Cardiac muscle cell (in vitro differentiated cells and primary cell): Measurements from ENCODE around the gene DRAM2. TPM values are rescaled to one million over a fixed set of nuclear protein-coding genes. Genes with fewer than 3 reads are reported as not detected.

Experiments
- DNase-seq, 2 donors: peaks; one replicate each; pipeline versions ENCODE4 v3.0.0 to v3.0.0-alpha.2; 2010 to 2017; ENCODE audit warnings: low read depth in 1 of 2, low spot score in 1 of 2
- H3K27ac ChIP-seq: fragments of 200-600 bp; sonication (generic); 2 replicates; pipeline ENCODE4 v1.5.1; 2016
- H3K27me3 ChIP-seq: fragments of 200-600 bp; sonication (generic); 2 replicates; pipeline ENCODE4 v1.6.0; 2016; ENCODE audit warnings: control low read depth
- H3K36me3 ChIP-seq: fragments of 200-600 bp; sonication (generic); 2 replicates; pipeline ENCODE4 v1.5.1; 2016; ENCODE audit warnings: control low read depth
- H3K4me1 ChIP-seq: fragments of 200-600 bp; sonication (generic); 2 replicates; pipeline ENCODE4 v1.8.1; 2017; ENCODE audit warnings: low read depth, mild to moderate bottlenecking, mixed run types
- H3K4me3 ChIP-seq: fragments of 200-600 bp; sonication (generic); 2 replicates; pipeline ENCODE4 v1.5.1; 2016; ENCODE audit warnings: mild to moderate bottlenecking
- H3K9me3 ChIP-seq: fragments of 200-600 bp; sonication (generic); 2 replicates; pipeline ENCODE4 v1.5.1; 2017; ENCODE audit warnings: low read depth, mild to moderate bottlenecking, control low read depth
- polyA plus RNA-seq: library from polyadenylated mRNA; unstranded; fragments of >200 nt; fragmentation: Nextera tagmentation; extraction: Ambion mirVana; gene quantifications from 2 replicates; pipeline ENCODE4 v1.2.1, GENCODE V29; 2016
- total RNA-seq: library from RNA; depleted of rRNA; stranded (reverse); fragments of >200 nt; gene quantifications from 2 replicates; pipeline ENCODE4 v1.2.3, GENCODE V29; 2016
- TF ChIP-seq, protein P1 (sequence below): IDR thresholded peaks from 2 replicates; pipeline ENCODE4 v1.5.1; 2012; ENCODE audit warnings: low read depth, mild to moderate bottlenecking, low read length

DRAM2 gene
- total RNA-seq (51.6 and 64.7 TPM in 2 replicates), polyA plus RNA-seq (69.2 and 110 TPM in 2 replicates)

- TF ChIP-seq, protein P1, sequence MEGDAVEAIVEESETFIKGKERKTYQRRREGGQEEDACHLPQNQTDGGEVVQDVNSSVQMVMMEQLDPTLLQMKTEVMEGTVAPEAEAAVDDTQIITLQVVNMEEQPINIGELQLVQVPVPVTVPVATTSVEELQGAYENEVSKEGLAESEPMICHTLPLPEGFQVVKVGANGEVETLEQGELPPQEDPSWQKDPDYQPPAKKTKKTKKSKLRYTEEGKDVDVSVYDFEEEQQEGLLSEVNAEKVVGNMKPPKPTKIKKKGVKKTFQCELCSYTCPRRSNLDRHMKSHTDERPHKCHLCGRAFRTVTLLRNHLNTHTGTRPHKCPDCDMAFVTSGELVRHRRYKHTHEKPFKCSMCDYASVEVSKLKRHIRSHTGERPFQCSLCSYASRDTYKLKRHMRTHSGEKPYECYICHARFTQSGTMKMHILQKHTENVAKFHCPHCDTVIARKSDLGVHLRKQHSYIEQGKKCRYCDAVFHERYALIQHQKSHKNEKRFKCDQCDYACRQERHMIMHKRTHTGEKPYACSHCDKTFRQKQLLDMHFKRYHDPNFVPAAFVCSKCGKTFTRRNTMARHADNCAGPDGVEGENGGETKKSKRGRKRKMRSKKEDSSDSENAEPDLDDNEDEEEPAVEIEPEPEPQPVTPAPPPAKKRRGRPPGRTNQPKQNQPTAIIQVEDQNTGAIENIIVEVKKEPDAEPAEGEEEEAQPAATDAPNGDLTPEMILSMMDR: no peak
- Histone ChIP-seq H3K9me3 (no peaks in the 10 kb centered on the region), H3K36me3 (peaks cover 27% of the 10 kb centered on the region), H3K27ac (peak within 1 kb of the TSS; percentile 90), H3K27me3 (no peaks in the 10 kb centered on the region), H3K4me1 (peaks cover 11% of the 10 kb centered on the region), H3K4me3 (peak within 1 kb of the TSS; percentile 64)
- DNase-seq: peak; percentile 96 to 98
These were observed at the start of gene DRAM2, which contains the start of gene CEPT1 for GRCh38 chr1:111139956-111140679. Gene DRAM2, minus strand, starts transcription at chr1:111140093. Its CDS starts 8,539 bp downstream, at chr1:111131554. Gene CEPT1, plus strand, starts transcription at chr1:111140223. Its CDS starts 7,492 bp downstream, at chr1:111147715.

GRCh38 chr1:111184663-111185062 is 44.8 kb upstream of the DRAM2 start:
- peaks cover 36% of the 10 kb centered on the region for H3K36me3 ChIP-seq
- TF ChIP-seq, protein P1: no peak
- no peaks in the 10 kb centered on the region for H3K9me3 ChIP-seq
- no peak overlapping the region for H3K27ac ChIP-seq
- H3K4me3 ChIP-seq: no peak overlapping the region
- no peaks in the 10 kb centered on the region for H3K4me1 ChIP-seq
- DNase-seq: no peak
- no peaks in the 10 kb centered on the region for H3K27me3 ChIP-seq

- Histone ChIP-seq H3K36me3 (peaks cover 36% of the 10 kb centered on the region), H3K9me3 (no peaks in the 10 kb centered on the region), H3K4me1 (no peaks in the 10 kb centered on the region), H3K4me3 (no peak overlapping the region), H3K27me3 (no peaks in the 10 kb centered on the region), H3K27ac (no peak overlapping the region)
- DNase-seq: no peak
- TF ChIP-seq, protein P1: no peak
These were observed 43.6 kb upstream of the DRAM2 start for GRCh38 chr1:111183308-111184069.

DNA sequence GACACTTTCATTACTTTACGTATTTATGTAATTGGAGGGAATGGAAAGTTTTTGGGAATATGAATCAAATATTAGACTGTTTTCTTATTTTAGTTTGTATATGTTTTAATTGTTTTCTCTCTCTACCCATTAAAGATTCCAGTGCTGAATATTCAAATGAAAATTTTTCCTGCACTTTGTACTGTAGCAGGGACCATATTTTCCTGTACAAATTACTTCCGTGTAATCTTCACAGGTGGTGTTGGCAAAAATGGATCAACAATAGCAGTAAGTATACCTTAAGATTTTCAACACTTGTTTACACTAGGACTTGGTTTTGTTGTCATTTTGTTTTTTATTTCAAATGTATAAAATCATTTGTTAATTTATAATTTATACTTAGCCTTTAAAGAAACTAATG is 42.2 kb upstream of the DRAM2 start:
- TF ChIP-seq, protein P1: no peak
- no peaks in the 10 kb centered on the region for H3K4me1 ChIP-seq
- no peak overlapping the region for H3K4me3 ChIP-seq
- H3K36me3 ChIP-seq: peaks cover 37% of the 10 kb centered on the region
- DNase-seq: no peak
- no peaks in the 10 kb centered on the region for H3K27me3 ChIP-seq
- no peaks in the 10 kb centered on the region for H3K9me3 ChIP-seq
- H3K27ac ChIP-seq: no peak overlapping the region

DNA sequence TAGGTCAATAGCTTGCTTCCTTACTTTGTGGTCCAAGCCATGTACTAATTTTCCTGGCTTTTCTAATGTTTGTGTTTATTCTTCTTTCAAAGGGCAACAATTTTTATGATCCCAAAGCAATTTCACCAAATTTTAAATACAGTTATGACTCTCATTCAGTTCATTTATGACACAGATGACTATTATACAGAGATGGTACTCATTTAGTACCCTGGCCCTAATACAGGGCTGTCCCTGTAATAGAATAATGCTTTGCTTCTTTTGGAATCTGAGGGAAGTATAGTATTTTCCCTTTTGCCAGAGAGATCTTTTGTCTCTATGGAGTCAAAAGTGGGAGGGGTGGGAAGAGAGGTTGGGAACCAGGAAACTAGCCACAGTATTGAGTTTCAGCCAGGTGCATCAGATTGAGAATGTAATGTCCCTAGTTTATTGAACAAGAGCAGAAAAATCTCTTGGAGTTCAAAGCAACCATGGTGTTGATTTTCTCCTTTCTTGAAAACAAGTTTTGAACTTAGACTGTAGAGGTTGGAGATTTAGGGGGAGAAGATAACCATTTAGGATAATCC is 40.2 kb upstream of the DRAM2 start:
- no peaks in the 10 kb centered on the region for H3K9me3 ChIP-seq
- no peaks in the 10 kb centered on the region for H3K27me3 ChIP-seq
- no peaks in the 10 kb centered on the region for H3K4me1 ChIP-seq
- TF ChIP-seq, protein P1: no peak
- no peak for DNase-seq
- H3K4me3 ChIP-seq: no peak overlapping the region
- peaks cover 37% of the 10 kb centered on the region for H3K36me3 ChIP-seq
- H3K27ac ChIP-seq: no peak overlapping the region
